HK-2 (cell line): ENCODE measurements around the gene ZNF304.
A peak's percentile ranks its signal among the peaks of the same experiment; 100 is the strongest.
"Not testable (repeated sequence)": the region's sequence is repeated elsewhere in the genome, so short reads cannot be mapped to it uniquely, and the experiment has no call there.

Experiments used
- DNase-seq: peaks from one replicate; pipeline ENCODE4 v3.0.0-alpha.2; 2018; ENCODE audit not compliant: unreplicated experiment

ZNF304 gene

DNA sequence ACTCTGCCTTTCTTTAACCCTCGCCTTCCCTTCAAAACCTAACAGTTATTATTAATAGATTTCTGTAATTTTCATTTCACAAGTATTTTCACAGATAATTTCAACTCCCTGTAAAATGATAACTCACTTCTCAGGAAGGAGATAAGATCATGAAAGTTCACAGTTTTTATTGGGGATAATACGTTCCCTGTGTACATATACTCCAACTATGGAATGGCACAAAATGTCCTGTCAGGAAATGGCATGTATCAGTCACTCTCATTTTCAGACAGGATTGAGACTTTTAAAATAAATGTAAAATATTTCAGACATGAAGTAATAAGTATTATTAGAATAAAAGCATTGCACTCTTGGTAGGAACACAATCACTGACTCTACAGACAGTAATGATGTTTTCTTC lies 11.3 kb downstream of the ZNF304 start:
- DNase-seq: no peak

DNA sequence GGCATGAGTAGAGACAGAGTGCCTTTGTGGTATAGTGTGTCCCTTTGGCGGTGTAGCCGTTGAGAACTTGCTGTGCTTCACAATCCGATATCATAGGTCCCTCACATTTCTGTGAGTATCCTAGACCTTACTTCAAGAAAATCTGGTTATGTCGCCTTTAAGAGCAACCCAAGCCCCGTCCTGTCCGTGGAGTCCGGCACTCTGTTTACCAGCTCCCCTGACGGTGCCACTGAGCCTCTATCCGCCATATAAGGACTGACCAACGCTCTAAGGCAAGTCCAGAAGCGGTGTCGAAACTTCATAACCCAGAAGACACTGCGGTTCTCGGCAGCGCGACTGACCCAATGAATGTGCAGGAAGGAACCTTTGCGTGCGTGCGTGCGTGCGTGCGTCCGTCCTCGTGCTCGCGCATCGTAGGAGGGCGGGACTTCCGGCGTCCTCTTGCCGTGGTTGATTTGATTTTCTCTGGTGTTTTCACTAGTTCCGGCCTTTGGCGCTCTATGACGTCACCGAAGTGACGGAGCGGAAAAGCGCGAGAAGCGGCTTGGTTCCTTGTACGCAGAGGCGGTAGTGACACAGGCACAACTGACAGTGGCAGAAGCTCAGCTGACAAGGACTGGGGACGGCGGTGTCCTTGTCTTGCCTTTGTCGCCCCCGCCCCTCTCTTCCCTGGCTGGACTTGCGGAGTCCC lies 12.1 kb downstream of the ZNF304 start, which contains the start of the genes TRAPPC2B and ZNF547:
Gene TRAPPC2B (plus strand): TSS at position 555 of the 691 bp plus-strand sequence. CDS start 1,283 bp downstream, outside the sequence.
Gene ZNF547 (plus strand): TSS at position 555 of the 691 bp plus-strand sequence. CDS start 5,005 bp downstream, outside the sequence.
- peak; percentile 100 for DNase-seq

DNA sequence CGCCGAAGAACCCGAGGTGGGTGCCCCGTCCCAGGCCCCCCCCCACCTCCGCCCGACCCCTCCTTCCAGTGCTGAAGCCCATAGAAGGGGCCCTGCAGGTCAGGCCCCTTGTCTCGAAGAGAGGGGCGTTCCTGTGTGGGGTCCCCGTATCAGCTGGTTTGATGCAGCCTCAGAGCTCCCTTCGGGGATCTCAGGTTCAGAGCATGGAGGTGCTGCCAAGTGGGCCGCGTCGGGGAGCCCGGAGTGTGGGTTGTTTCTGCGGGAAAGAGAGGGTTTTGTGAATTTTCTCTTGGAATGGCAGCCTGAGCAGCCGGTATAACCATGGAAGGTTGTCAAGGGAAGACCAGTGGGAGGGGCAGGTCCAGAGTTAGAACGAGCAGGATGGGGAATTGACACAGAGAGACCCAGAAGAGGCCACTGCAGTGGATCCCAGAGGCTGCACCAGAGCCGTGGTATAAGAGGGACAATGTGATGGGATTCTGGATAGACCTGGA lies 12.7 kb downstream of the ZNF304 start:
- no peak for DNase-seq

DNA sequence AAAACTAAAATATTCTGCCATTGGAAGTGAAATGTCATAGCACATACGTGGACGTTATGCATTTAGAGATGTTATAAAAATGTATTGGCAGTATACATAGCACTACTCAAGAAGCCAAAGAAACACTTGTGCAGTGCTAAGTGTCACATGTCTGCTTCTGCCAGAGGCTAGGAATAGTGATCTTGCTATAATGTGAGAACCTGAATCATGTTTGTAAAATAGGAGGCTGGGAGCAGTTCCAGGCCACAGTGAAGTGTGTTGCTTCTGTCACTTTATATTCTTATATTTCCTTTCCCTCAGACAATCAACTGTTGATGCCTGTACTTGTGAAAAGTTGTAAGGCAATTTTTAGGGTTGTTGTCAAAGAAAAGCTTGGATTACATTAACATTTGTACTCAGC lies 15.7 kb downstream of the ZNF304 start:
- no peak for DNase-seq

DNA sequence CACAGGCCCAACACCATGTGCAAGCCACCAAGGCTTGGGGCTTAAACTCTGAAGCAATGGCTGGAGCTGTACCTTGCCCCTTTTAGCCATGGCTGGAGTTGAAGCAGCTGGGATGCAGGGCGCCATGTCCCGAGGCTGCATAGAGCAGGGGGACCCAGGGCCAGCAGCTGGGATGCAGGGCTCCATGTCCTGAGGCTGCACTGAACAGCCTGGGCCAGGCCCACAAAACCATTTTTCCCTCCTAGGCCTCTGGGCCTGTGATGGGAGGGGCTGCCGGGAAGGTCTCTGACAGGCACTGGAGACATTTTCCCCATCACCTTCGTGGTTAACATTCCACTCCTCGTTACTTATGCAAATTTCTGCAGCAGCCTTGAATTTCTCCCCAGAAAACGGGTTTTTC lies 23.1 kb downstream of the ZNF304 start:
- DNase-seq: no peak

DNA sequence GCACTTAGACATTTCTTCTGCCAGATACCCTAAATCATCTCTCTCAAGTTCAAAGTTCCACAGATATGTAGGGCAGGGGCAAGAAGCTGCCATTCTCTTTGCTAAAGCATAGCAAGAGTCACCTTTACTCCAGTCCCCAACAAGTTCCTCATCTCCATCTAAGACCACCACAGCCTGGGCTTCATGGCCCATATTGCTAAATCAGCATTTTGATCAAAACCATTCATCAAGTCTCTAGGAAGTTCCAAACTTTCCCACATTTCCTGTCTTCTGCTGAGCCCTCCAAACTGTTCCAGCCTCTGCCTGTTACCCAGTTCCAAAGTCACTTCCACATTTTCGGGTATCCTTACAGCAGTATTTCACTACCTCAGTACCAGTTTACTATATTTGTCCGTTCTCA lies 23.6 kb downstream of the ZNF304 start:
- DNase-seq: not testable (repeated sequence)

DNA sequence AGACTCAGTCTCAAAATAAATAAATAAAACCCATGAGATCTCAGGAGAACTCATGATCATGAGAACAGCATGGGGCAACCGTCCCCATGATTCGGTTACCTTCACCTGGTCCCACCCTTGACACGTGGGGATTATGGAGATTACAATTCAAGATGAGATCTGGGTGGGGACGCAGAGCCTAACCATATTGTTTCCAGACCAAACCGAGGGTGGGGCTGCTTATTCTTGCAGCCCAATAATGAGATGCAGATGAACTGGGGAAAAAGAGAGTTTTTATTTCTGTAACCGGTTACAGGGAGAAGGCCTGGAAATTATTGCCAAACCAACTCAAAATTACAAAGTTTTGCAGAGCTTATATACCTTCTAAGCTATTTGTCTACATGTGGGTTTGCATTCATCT lies 25.1 kb downstream of the ZNF304 start:
- no peak for DNase-seq

DNA sequence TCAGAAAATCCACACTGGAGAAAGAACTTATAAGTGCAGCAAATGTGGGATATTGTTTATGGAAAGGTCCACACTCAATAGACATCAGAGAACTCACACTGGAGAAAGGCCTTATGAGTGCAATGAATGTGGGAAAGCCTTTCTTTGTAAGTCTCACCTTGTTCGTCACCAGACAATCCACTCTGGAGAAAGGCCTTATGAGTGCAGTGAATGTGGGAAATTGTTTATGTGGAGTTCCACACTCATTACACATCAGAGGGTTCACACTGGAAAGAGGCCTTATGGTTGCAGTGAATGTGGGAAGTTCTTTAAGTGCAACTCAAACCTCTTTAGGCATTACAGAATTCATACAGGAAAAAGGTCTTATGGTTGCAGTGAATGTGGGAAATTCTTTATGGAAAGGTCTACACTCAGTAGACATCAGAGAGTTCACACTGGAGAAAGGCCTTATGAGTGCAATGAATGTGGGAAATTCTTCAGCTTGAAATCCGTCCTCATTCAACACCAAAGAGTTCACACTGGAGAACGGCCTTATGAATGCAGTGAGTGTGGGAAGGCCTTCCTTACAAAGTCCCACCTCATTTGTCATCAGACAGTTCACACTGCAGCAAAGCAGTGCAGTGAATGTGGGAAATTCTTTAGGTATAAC lies 26.6 kb downstream of the ZNF304 start:
- DNase-seq: no peak

DNA sequence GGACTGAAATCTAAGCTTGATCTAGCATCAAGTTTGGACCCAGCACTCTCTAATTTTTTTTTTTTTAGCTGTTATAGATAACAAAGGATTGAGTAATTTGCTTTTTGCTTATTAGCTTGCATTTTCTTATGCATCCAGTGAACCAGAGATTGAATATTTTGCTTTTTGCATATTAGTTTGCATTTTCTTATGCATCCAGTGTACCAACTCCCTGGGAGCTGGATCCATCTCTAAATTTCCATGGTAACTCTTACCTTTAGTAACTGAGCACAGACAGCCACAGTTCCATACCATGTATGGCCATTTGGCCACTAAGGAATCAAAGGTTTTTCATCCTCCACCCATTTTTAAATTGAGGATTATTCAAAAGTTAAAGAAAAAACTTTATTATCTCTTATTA lies 29.9 kb downstream of the ZNF304 start:
- no peak for DNase-seq

DNA sequence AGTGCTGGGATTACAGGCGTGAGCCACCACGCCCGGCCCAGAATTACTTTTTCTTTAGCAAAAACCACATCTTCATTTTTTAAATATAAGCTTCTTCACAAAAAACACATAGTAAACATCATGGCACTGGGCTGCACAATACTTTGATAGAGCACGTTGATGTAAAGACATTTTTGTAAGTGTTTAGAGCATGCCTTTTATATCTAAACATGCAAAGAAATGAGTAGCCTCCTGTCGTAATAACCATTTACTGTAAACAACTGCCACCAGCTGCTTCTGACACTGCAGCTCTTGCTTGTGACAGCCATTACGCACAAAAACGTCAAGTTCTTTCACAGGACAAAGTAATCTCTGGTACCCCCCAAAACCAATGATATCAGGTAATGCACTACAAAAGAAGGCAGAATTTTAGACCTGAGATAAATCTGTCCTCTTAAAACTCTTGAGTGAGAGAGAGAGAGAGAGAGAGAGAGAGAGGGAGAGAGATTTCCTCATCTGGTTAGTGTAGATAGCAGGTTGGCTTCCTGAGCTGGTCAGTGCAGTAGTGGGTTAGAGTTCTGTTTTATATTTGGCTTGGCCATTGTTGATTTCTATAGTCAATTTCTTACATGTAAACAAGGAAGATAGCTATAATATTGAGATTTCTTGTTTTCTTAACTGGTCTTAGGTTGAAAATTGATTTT lies 31.9 kb downstream of the ZNF304 start:
- DNase-seq: no peak

DNA sequence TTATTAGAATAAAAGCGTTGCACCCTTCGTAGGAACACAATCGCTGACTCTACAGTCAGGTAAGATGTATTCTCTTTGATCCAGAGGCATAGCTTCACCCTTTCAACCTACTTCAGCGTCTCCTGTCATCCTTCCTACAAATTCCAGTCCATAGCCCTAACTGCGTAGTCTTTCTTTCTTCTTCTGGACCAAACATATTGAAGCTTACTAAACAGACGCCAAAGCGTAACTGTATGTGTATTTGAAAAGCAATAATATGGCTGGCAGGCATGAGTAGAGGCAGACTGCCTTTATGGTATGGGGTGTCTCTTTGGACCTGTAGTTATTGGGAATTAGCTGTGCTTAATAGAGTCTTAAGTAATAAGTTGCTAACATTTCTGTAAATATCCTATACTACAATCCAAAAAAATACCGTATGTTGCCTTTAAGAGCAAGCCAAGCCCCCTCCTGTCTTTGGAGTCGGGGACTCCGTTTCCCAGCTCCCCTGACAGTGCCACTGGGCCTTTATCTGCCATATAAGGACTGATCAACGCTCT lies 38.2 kb downstream of the ZNF304 start:
- DNase-seq: no peak

DNA sequence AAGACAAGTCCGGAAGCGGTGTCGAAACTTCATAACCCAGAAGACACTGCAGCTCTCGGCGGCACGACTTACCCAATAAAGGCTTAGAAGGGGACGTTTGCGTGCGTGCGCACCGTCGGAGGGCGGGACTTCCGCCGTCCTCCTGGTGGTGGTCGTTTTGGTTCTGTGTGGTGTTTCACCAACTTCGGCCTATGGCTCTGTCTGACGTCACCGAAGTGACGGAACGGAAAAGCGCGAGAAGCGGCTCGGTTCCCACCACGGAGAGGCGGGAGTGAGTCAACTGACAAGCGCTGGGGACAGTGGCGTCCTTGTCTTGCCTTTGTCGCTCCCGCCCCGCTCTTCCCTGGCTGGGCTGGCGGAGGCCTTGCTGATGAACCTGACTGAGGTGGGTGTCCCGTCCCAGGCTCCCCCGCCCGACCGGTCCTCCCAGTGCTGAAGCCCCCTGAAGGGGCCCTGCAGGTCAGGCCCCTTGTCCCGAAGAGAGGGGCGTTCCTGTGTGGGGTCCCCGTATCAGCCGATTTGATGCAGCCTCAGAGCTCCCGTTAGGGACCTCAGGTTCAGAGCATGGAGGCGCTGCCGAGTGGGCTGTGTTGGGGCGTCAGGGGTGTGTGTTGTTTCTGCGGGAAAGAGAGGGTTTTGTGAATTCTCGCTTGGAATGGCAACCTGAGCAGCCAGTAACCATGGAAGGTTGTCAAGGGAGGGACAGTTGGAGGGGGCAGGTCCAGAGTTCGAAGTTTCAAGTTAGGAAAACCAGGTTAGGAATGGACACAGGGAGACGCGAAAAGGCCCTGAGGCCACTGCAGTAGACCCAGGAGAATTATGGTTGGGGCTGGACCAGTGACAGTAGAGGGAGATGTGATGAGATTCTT lies 38.9 kb downstream of the ZNF304 start, which contains the start of gene ZNF548:
Gene ZNF548 (plus strand): TSS at position 125 of the 869 bp plus-strand sequence. CDS start 246 bp downstream, at position 371.
- peak; percentile 98 for DNase-seq

DNA sequence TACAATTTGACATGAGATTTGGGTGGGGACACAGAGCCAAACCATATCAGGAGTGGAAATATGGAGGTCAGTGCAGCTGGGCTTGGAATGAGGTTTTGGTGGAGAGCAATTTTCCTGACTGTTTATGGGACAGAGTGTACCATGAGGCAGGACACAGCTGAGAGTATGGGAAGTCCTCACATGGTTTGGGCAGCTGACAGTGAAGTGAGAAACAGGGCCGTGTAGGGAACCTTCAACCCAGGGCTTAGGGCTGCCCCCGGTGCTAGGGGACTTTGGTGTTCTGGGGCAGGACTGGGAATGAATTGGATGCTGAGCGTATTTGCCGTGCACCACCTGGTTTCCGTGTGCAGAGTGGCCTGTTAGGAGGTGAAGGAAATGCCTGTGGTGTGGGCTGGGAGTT lies 44.6 kb downstream of the ZNF304 start:
- no peak for DNase-seq

DNA sequence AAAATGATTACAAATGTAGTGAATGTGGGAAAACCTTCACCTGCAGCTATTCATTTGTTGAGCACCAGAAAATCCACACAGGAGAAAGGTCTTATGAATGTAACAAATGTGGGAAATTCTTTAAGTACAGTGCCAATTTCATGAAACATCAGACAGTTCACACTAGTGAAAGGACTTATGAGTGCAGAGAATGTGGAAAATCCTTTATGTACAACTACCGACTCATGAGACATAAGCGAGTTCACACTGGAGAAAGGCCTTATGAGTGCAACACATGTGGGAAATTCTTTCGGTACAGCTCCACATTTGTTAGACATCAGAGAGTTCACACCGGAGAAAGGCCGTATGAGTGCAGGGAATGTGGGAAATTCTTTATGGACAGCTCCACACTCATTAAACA lies 47.8 kb downstream of the ZNF304 start:
- no peak for DNase-seq

DNA sequence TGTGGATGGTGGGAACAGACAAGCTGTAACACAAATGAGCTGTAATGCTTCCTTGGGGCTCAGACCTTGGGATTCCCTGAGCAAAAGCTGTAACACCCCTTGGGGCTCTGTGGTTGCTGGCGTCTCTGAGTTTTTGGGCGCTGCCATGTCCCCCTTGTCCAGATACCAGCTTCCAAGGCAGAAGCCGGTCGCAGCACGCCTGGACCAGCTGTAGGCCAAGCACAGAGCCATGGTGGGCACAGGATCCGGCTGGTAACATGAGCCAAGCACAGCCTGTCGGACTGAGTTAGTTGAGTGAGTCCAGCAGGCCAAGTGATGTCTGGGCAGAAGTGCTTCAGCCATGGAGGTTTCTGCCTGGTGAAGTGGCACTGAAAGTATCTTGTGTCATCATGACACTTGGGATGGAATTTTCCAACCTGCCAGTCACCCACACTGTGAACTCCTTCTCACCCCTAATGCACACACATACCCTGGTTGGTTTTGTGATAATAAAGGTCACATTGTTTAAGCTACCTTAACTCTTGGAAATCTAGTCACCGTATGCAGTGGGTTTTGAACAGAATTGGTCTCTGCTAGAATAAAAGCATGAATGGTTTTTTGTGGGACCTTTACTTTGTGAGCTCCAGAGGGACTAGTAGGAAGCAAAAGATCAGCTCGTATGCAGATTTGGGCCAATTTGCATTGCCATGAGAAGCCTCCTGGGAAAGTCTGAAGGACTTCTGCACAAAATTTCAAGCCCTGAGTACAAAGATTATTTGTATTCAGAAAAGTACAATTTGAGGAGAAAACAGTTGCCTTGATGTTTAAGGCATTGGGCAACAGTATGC lies 52.9 kb downstream of the ZNF304 start:
- DNase-seq: no peak

DNA sequence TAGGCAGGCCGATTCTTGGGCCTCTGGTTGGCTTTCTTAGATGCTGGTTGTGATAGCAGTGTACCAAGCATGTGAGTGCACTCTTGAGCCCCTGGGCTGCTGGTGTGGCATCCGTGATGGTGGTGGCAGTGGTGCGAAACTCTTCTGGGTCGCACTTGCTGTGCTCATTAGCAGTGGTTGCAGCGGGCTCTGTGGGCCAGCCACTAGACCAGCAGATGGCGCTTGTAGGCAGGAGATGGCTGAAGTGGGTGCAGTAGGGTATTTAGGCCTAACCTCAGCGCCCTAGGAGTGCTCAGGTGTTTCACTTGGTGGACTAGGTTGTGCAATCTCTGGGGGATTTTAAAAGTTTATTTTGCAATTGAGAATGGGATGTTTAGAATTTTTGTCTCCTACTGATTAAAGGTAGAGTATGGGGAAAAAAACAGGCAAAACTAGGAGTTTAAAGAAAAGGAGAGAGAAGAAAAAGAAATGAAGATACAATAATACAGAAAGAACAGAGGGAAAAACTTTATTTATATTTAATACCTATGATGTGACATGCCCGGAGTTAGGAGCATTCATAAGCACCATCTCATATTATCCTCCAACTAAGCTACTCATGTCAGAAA lies 55.5 kb downstream of the ZNF304 start:
- peak; percentile 55 for DNase-seq
